CD4-positive, alpha-beta memory T cell (primary cell): ENCODE results near the gene FAM3C. TPM values are rescaled to one million over a fixed set of nuclear protein-coding genes. Genes with fewer than 3 reads are reported as not detected.

Experiments
- CTCF ChIA-PET: fragments of 350-600 bp; sonication (Branson Sonifier 250); formaldehyde crosslinking; loops from one replicate; lab custom pipeline; 2021; ENCODE audit warnings: inconsistent platforms; ENCODE audit not compliant: partially characterized antibody; lab: Charles Lee
- POLR2A ChIA-PET: fragments of 350-600 bp; sonication (Branson Sonifier 250); formaldehyde crosslinking; loops from one replicate; lab custom pipeline; 2021; ENCODE audit not compliant: partially characterized antibody; lab: Charles Lee
- DNase-seq, 5 donors: peaks; one replicate each; pipeline versions ENCODE4 v3.0.0 to v3.0.0-alpha.2; 2020 to 2022; ENCODE audit warnings: mixed read lengths in 1 of 5
- H3K27ac ChIP-seq: one replicate; pipeline ENCODE4 v1.7.0; 2013; ENCODE audit warnings: low read depth, low read length
- H3K27me3 ChIP-seq: 2 replicates; pipeline ENCODE4 v1.7.0; 2013; ENCODE audit warnings: mild to moderate bottlenecking, low read length, moderate library complexity; ENCODE audit not compliant: insufficient read depth
- H3K36me3 ChIP-seq: 2 replicates; pipeline ENCODE4 v1.7.0; 2013; ENCODE audit warnings: mild to moderate bottlenecking, low read length, moderate library complexity; ENCODE audit not compliant: insufficient read depth
- H3K4me1 ChIP-seq: 2 replicates; pipeline ENCODE4 v1.7.0; 2013; ENCODE audit warnings: mild to moderate bottlenecking, low read length, moderate library complexity; ENCODE audit not compliant: insufficient read depth
- H3K4me3 ChIP-seq, 2 donors: one replicate each; pipeline ENCODE4 v1.7.0; 2013; ENCODE audit warnings: low read length in 2 of 2, mild to moderate bottlenecking in 1 of 2
- H3K9me3 ChIP-seq, 2 donors: one replicate each; pipeline ENCODE4 v1.7.0; 2013; ENCODE audit warnings: low read length in 2 of 2, control low read depth in 1 of 2; ENCODE audit not compliant: control insufficient read depth in 1 of 2
- H3K27ac Mint-ChIP-seq, 7 donors: one replicate each; pipeline ENCODE4 v1.8.0; 2020 to 2021; ENCODE audit warnings: mixed read lengths in 7 of 7, mild to moderate bottlenecking in 6 of 7, inconsistent platforms in 3 of 7, moderate library complexity in 3 of 7
- H3K27me3 Mint-ChIP-seq, 2 donors: one replicate each; pipeline ENCODE4 v1.8.0; 2020 to 2021; ENCODE audit warnings: mixed read lengths in 2 of 2
- H3K36me3 Mint-ChIP-seq, 2 donors: one replicate each; pipeline ENCODE4 v1.8.0; 2020 to 2021; ENCODE audit warnings: mixed read lengths in 2 of 2, inconsistent platforms in 1 of 2, mild to moderate bottlenecking in 1 of 2
- H3K4me1 Mint-ChIP-seq, 4 donors: one replicate each; pipeline ENCODE4 v1.8.0; 2020 to 2021; ENCODE audit warnings: mixed read lengths in 4 of 4, mild to moderate bottlenecking in 1 of 4
- H3K4me3 Mint-ChIP-seq, 8 donors: one replicate each; pipeline ENCODE4 v1.8.0; 2020 to 2021; ENCODE audit warnings: mixed read lengths in 8 of 8, mild to moderate bottlenecking in 7 of 8, moderate library complexity in 6 of 8, inconsistent platforms in 3 of 8
- H3K9me3 Mint-ChIP-seq, 8 donors: one replicate each; pipeline ENCODE4 v1.8.0; 2020 to 2021; ENCODE audit warnings: mixed read lengths in 8 of 8, mild to moderate bottlenecking in 5 of 8, inconsistent platforms in 3 of 8, moderate library complexity in 1 of 8
- intact Hi-C: fragments of 100-400 bp; cut with micrococcal nuclease; formaldehyde crosslinking; loops from one replicate; pipeline ENCODE4 v1.15.1; 2023
- polyA plus RNA-seq, 2 donors: library from polyadenylated mRNA; unstranded; fragments of 300-500 nt; fragmentation: Illumina TruSeq; gene quantifications; one replicate each; pipeline ENCODE4 v1.2.3, GENCODE V29; 2021
- total RNA-seq, 2 experiments: library from RNA; stranded (reverse); gene quantifications; one replicate each; pipeline ENCODE4 v1.2.3, GENCODE V29; 2021

FAM3C gene
- total and polyA plus RNA-seq, 4 experiments from 2014 or later, result 8.8 to 20.9 (median 17.7) TPM

GRCh38 chr7:121305109-121305508 is 91.0 kb downstream of the FAM3C start:
- Histone ChIP-seq H3K27ac (no peak overlapping the region), H3K9me3 (no peaks in the 10 kb centered on the region), H3K36me3 (no peaks in the 10 kb centered on the region), H3K4me1 (no peaks in the 10 kb centered on the region), H3K4me3 (no peak overlapping the region), H3K27me3 (no peaks in the 10 kb centered on the region)
- no peak overlapping the region for H3K27ac Mint-ChIP-seq
- POLR2A ChIA-PET, result no interaction called here
- peaks cover 3 to 10% of the 10 kb centered on the region in 2 donors for H3K27me3 Mint-ChIP-seq
- peaks cover 0 to 3% (median under 1%) of the 10 kb centered on the region in 8 donors for H3K9me3 Mint-ChIP-seq
- intact Hi-C loops, result no loop called here
- CTCF ChIA-PET, result interaction anchor here (1.2 kb wide), 1 partner anchor 16 kb away, joined by 3 read pairs; no protein-coding TSS in a partner anchor
- H3K36me3 Mint-ChIP-seq, result no peaks in the 10 kb centered on the region
- no peak for DNase-seq
- H3K4me1 Mint-ChIP-seq, result no peaks in the 10 kb centered on the region
- H3K4me3 Mint-ChIP-seq, result no peak overlapping the region

- Mint-ChIP-seq H3K27me3 (peaks cover 3 to 10% of the 10 kb centered on the region in 2 donors), H3K4me3 (no peak overlapping the region), H3K9me3 (peaks cover 0 to 3% (median 0%) of the 10 kb centered on the region in 8 donors), H3K4me1 (no peaks in the 10 kb centered on the region), H3K36me3 (no peaks in the 10 kb centered on the region), H3K27ac (no peak overlapping the region)
- POLR2A ChIA-PET, result no interaction called here
- CTCF ChIA-PET, result no interaction called here
- H3K27me3 ChIP-seq, result no peaks in the 10 kb centered on the region
- DNase-seq, result no peak
- no peaks in the 10 kb centered on the region for H3K4me1 ChIP-seq
- intact Hi-C loops, result no loop called here
- no peak overlapping the region for H3K27ac ChIP-seq
- no peaks in the 10 kb centered on the region for H3K36me3 ChIP-seq
- no peak overlapping the region for H3K4me3 ChIP-seq
- H3K9me3 ChIP-seq, result no peaks in the 10 kb centered on the region
Observed at GRCh38 chr7:121304102-121304658, 91.9 kb downstream of the FAM3C start.

DNA sequence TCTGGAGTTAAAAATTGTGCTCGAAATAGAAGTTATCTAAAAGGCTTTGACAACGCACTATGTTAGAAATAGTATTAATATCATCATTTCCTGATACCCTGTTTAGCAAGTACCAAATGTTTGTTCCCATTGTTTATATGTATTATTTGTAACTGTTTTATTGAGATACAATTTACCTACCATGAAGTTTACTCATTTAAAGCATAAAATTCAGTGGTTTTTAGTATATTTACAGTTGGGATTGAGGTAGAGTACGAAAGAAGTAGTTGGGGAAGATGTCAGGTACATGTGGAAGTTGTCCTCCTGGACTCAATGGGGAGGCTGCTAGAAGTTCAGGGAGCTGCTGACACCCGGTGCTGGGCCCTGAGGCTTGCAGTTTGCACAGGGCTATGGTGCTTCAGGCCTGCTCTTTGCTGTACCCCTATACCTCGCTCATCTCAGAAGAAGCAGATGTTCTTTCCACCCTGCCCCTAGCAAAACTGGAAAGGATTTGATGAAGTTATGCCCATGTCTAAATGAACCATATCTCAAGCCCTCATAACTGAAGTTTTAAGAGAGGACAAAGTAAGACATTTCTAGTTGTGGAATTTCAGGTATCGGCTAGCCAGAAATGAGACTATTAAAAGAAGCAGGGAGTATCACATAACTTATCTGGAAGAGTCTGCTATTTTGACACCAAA is 92.5 kb downstream of the FAM3C start:
- intact Hi-C loops, result no loop called here
- Mint-ChIP-seq H3K4me3 (no peak overlapping the region), H3K4me1 (no peaks in the 10 kb centered on the region), H3K27ac (no peak overlapping the region), H3K9me3 (peaks cover 0 to 3% (median 0%) of the 10 kb centered on the region in 8 donors), H3K27me3 (peaks cover 3 to 10% of the 10 kb centered on the region in 2 donors), H3K36me3 (no peaks in the 10 kb centered on the region)
- Histone ChIP-seq H3K27ac (no peak overlapping the region), H3K27me3 (no peaks in the 10 kb centered on the region), H3K9me3 (no peaks in the 10 kb centered on the region), H3K4me3 (no peak overlapping the region), H3K4me1 (no peaks in the 10 kb centered on the region), H3K36me3 (no peaks in the 10 kb centered on the region)
- no peak for DNase-seq
- ChIA-PET POLR2A (no interaction called here), CTCF (no interaction called here)

DNA sequence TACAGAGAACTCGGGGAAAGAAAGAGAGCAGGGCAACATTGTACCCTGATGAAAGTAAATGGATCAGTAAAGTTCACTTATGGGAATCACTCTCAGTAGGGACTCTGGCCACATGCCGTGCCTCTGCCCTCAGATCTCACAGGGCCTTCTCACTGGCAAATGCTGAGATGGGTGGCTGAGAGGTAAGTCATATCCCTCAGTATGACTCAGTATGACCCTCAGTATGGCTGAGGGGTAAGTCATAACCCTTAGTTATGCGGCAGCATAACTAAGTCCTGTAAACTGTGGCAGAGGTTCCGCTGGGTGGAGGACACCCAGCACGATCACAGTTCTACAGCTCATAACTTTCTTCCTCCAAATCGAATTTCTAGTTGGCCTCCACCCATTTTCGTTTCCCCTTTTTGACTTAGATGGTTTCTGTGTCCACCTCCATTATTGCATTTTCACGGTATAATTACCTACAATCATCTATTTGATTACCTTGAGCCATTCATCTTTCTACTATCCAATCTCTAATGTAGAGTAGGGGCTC is 93.8 kb downstream of the FAM3C start:
- DNase-seq, result no peak
- Mint-ChIP-seq H3K4me1 (no peaks in the 10 kb centered on the region), H3K36me3 (no peaks in the 10 kb centered on the region), H3K9me3 (peaks cover 0 to 3% (median 0%) of the 10 kb centered on the region in 8 donors), H3K27ac (no peak overlapping the region), H3K27me3 (peaks cover 2 to 7% of the 10 kb centered on the region in 2 donors), H3K4me3 (no peak overlapping the region)
- ChIA-PET CTCF (no interaction called here), POLR2A (no interaction called here)
- H3K4me3 ChIP-seq, result no peak overlapping the region
- H3K9me3 ChIP-seq, result no peaks in the 10 kb centered on the region
- no peaks in the 10 kb centered on the region for H3K4me1 ChIP-seq
- H3K27ac ChIP-seq, result no peak overlapping the region
- no peaks in the 10 kb centered on the region for H3K36me3 ChIP-seq
- intact Hi-C loops, result no loop called here
- no peaks in the 10 kb centered on the region for H3K27me3 ChIP-seq

- peaks cover 1 to 6% of the 10 kb centered on the region in 2 donors for H3K27me3 Mint-ChIP-seq
- ChIA-PET POLR2A (no interaction called here), CTCF (no interaction called here)
- Histone ChIP-seq H3K4me1 (no peaks in the 10 kb centered on the region), H3K27ac (no peak overlapping the region), H3K27me3 (no peaks in the 10 kb centered on the region), H3K36me3 (no peaks in the 10 kb centered on the region), H3K9me3 (no peaks in the 10 kb centered on the region), H3K4me3 (no peak overlapping the region)
- H3K9me3 Mint-ChIP-seq, result peaks cover 0 to 3% (median 0%) of the 10 kb centered on the region in 8 donors
- no peak overlapping the region for H3K27ac Mint-ChIP-seq
- no peak for DNase-seq
- H3K4me3 Mint-ChIP-seq, result no peak overlapping the region
- H3K4me1 Mint-ChIP-seq, result no peaks in the 10 kb centered on the region
- no peaks in the 10 kb centered on the region for H3K36me3 Mint-ChIP-seq
- intact Hi-C loops, result no loop called here
Observed at GRCh38 chr7:121301446-121302213, 94.5 kb downstream of the FAM3C start.

DNA sequence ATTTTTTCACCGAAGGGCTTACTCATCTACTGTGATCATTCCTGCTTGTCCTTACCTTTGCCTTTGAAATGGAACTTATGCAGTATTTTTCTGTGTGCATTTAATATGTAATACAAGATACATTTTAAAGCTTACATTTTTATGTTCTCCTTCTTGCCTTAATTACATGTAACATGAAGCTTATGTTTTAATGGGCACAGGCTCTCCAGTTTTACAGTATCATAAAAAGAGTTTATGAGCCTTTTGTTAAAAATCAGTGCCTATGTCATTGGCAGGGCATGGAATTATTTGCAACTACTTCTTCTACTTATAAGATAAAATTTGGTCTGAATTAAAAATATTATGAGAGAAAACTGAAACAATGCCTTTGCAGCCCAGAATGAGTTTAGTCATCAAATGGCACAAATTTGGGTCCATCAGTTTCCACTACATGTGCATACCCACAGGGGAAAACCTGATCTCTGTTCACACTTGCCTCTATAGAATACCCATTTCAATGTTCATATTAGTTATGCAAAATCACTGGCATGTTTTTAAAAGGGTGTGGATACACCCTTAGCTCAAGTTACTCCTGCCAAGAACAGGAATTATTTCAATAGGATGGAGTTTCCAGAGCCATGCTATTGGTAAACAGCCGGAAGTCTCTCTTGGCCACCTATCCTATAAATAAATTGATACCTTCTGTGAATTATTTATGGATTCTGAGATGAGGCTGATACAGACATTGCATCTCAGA is 95.3 kb downstream of the FAM3C start:
- Mint-ChIP-seq H3K9me3 (peaks cover 0 to 3% (median 0%) of the 10 kb centered on the region in 8 donors), H3K36me3 (no peaks in the 10 kb centered on the region), H3K27me3 (peaks cover 1 to 2% of the 10 kb centered on the region in 2 donors), H3K27ac (no peak overlapping the region), H3K4me3 (no peak overlapping the region), H3K4me1 (no peaks in the 10 kb centered on the region)
- intact Hi-C loops, result no loop called here
- no peaks in the 10 kb centered on the region for H3K4me1 ChIP-seq
- no peaks in the 10 kb centered on the region for H3K9me3 ChIP-seq
- H3K36me3 ChIP-seq, result no peaks in the 10 kb centered on the region
- H3K27ac ChIP-seq, result no peak overlapping the region
- no peaks in the 10 kb centered on the region for H3K27me3 ChIP-seq
- POLR2A ChIA-PET, result no interaction called here
- DNase-seq, result no peak
- no peak overlapping the region for H3K4me3 ChIP-seq
- CTCF ChIA-PET, result no interaction called here
